Upper lobe of left lung (tissue), 6 donors: Measurements from ENCODE around the gene PRAMEF12. TPM values are rescaled to one million over a fixed set of nuclear protein-coding genes. Genes with fewer than 3 reads are reported as not detected.

Experiments
- ATAC-seq, 2 donors: fragments of 200-7000 bp; cut with Tn5 transposase; one replicate each; pipeline ENCODE4 v1.9.1; 2022; ENCODE audit warnings: mild to moderate bottlenecking in 2 of 2, moderate library complexity in 2 of 2; ENCODE audit not compliant: low FRiP score in 2 of 2
- DNase-seq, 2 donors: peaks; one replicate each; pipeline ENCODE4 v3.0.0-alpha.2; 2019 to 2020
- H3K27ac ChIP-seq, 4 donors: fragments of 200-600 bp; sonication (generic); one replicate each; pipeline ENCODE4 v1.5.1; 2016 to 2019
- H3K27me3 ChIP-seq, 4 donors: fragments of 200-600 bp; sonication (generic); one replicate each; pipeline ENCODE4 v1.5.1; 2017 to 2019
- H3K36me3 ChIP-seq, 4 donors: fragments of 200-600 bp; sonication (generic); one replicate each; pipeline ENCODE4 v1.5.1; 2016 to 2019
- H3K4me1 ChIP-seq, 4 donors: fragments of 200-600 bp; sonication (generic); one replicate each; pipeline ENCODE4 v1.5.1; 2018 to 2019
- H3K4me3 ChIP-seq, 4 donors: fragments of 200-600 bp; sonication (generic); one replicate each; pipeline ENCODE4 v1.5.1; 2017 to 2019; ENCODE audit warnings: mild to moderate bottlenecking in 2 of 4, moderate library complexity in 1 of 4
- H3K9me3 ChIP-seq, 4 donors: fragments of 200-600 bp; sonication (generic); one replicate each; pipeline ENCODE4 v1.5.1; 2018 to 2019
- CTCF ChIP-seq, 6 experiments: fragments of 450-650 bp in 4 of 6; fragments of 200-600 bp in 2 of 6; sonication (generic) in 2 of 6; IDR thresholded peaks; one replicate each; pipeline ENCODE4 v1.5.1; 2016 to 2019; ENCODE audit warnings: antibody characterized with exemption in 6 of 6
- EP300 ChIP-seq, 4 donors: sonication (generic); formaldehyde crosslinking; IDR thresholded peaks; one replicate each; pipeline ENCODE4 v1.5.1; 2017; ENCODE audit warnings: antibody characterized with exemption in 4 of 4, control low read depth in 2 of 4
- POLR2A ChIP-seq, 4 donors: fragments of 450-650 bp; IDR thresholded peaks; one replicate each; pipeline ENCODE4 v1.5.1; 2016 to 2017; ENCODE audit warnings: antibody characterized with exemption in 4 of 4, mild to moderate bottlenecking in 2 of 4
- POLR2AphosphoS5 ChIP-seq, 2 donors: sonication (generic); formaldehyde crosslinking; IDR thresholded peaks; one replicate each; pipeline ENCODE4 v1.5.1; 2017; ENCODE audit warnings: antibody characterized with exemption in 2 of 2
- WGBS, 2 donors: methylation state at CpG; one replicate each; pipeline ENCODE4 v1.1.5; 2017 to 2018; 5-methylcytosine and 5-hydroxymethylcytosine counted together
- total RNA-seq, 6 donors: library from RNA; depleted of rRNA in 4 of 6; stranded (reverse); fragments of >200 nt in 4 of 6; gene quantifications; one replicate each; pipeline versions ENCODE4 v1.1.0 to v1.2.1, GENCODE V29; 2016 to 2021
- donor health status: DM: no; HTN: no; CAD: no; lungs with moderate emphysema.
- donor health status: DM: no; HTN: yes; CAD: no; lungs with severe emphysema.

The PRAMEF12 gene
- total RNA-seq, 6 donors from 2014 or later, result not detected

- no peak overlapping the region for H3K4me3 ChIP-seq
- no peak overlapping the region for H3K27ac ChIP-seq
- no peaks in the 10 kb centered on the region for H3K27me3 ChIP-seq
- TF ChIP-seq CTCF (IDR thresholded peaks at IDR 0.05) (no peak), POLR2AphosphoS5 (IDR thresholded peaks at IDR 0.05) (no peak), POLR2A (IDR thresholded peaks at IDR 0.05) (no peak), EP300 (IDR thresholded peaks at IDR 0.05) (no peak)
- peaks cover 7 to 20% (median 16%) of the 10 kb centered on the region in 4 donors for H3K9me3 ChIP-seq
- no peak for ATAC-seq
- H3K36me3 ChIP-seq, result no peaks in the 10 kb centered on the region
- no peak for DNase-seq
- H3K4me1 ChIP-seq, result no peaks in the 10 kb centered on the region
Observed at GRCh38 chr1:12748778-12749355, 24.7 kb upstream of the PRAMEF12 start.

GRCh38 chr1:12754738-12755137 is 18.8 kb upstream of the PRAMEF12 start:
- Histone ChIP-seq H3K27ac (no peak overlapping the region), H3K9me3 (peaks cover under 1 to 5% (median 3%) of the 10 kb centered on the region in 4 donors), H3K36me3 (no peaks in the 10 kb centered on the region), H3K4me1 (no peaks in the 10 kb centered on the region), H3K4me3 (no peak overlapping the region), H3K27me3 (no peaks in the 10 kb centered on the region)
- WGBS, 2 donors, result 79 to 85% methylated on average over 4 of the region's 4 CpGs
- TF ChIP-seq POLR2A (IDR thresholded peaks at IDR 0.05) (no peak), POLR2AphosphoS5 (IDR thresholded peaks at IDR 0.05) (no peak), EP300 (IDR thresholded peaks at IDR 0.05) (no peak), CTCF (IDR thresholded peaks at IDR 0.05) (no peak)
- ATAC-seq (no peak), DNase-seq (no peak)

GRCh38 chr1:12756273-12756672 is 17.3 kb upstream of the PRAMEF12 start:
- Histone ChIP-seq H3K27me3 (no peaks in the 10 kb centered on the region), H3K9me3 (no peaks in the 10 kb centered on the region), H3K4me3 (no peak overlapping the region), H3K27ac (no peak overlapping the region), H3K4me1 (no peaks in the 10 kb centered on the region), H3K36me3 (no peaks in the 10 kb centered on the region)
- ATAC-seq (no peak), DNase-seq (no peak)
- 60 to 70% methylated on average over 2 of the region's 2 CpGs for WGBS, 2 donors
- TF ChIP-seq POLR2AphosphoS5 (IDR thresholded peaks at IDR 0.05) (no peak), EP300 (IDR thresholded peaks at IDR 0.05) (no peak), CTCF (IDR thresholded peaks at IDR 0.05) (no peak), POLR2A (IDR thresholded peaks at IDR 0.05) (no peak)

- 80 to 87% methylated on average over 3 to 6 of the region's 6 CpGs for WGBS, 2 donors
- H3K9me3 ChIP-seq, result no peaks in the 10 kb centered on the region
- no peaks in the 10 kb centered on the region for H3K4me1 ChIP-seq
- no peak for DNase-seq
- no peak overlapping the region for H3K27ac ChIP-seq
- no peak for ATAC-seq
- H3K27me3 ChIP-seq, result no peaks in the 10 kb centered on the region
- no peak overlapping the region for H3K4me3 ChIP-seq
- TF ChIP-seq POLR2AphosphoS5 (IDR thresholded peaks at IDR 0.05) (no peak), CTCF (IDR thresholded peaks at IDR 0.05) (no peak), POLR2A (IDR thresholded peaks at IDR 0.05) (no peak), EP300 (IDR thresholded peaks at IDR 0.05) (no peak)
- no peaks in the 10 kb centered on the region for H3K36me3 ChIP-seq
Observed at GRCh38 chr1:12756768-12757413, 16.6 kb upstream of the PRAMEF12 start.

- H3K27ac ChIP-seq, result no peak overlapping the region
- H3K4me1 ChIP-seq, result no peaks in the 10 kb centered on the region
- TF ChIP-seq POLR2AphosphoS5 (IDR thresholded peaks at IDR 0.05), result no peak
- TF ChIP-seq CTCF (IDR thresholded peaks at IDR 0.05), result no peak
- TF ChIP-seq EP300 (IDR thresholded peaks at IDR 0.05), result no peak
- no peak for TF ChIP-seq POLR2A (IDR thresholded peaks at IDR 0.05)
- ATAC-seq (no peak), DNase-seq (no peak)
- WGBS, 2 donors, result 47 to 74% methylated on average over 6 of the region's 6 CpGs
- H3K36me3 ChIP-seq, result no peaks in the 10 kb centered on the region
- no peak overlapping the region for H3K4me3 ChIP-seq
- H3K9me3 ChIP-seq, result no peaks in the 10 kb centered on the region
- no peaks in the 10 kb centered on the region for H3K27me3 ChIP-seq
Observed at GRCh38 chr1:12757836-12758235, 15.7 kb upstream of the PRAMEF12 start.
